Small intestine (tissue), 16 donors: ENCODE results near the gene PREP. TPM values are rescaled to one million over a fixed set of nuclear protein-coding genes. Genes with fewer than 3 reads are reported as not detected.

ENCODE experiments used
- DNase-seq, 2 donors: peaks; one replicate each; pipeline versions ENCODE4 v3.0.0 to v3.0.0-alpha.2; 2013
- FAIRE-seq: peaks from 2 replicates; lab custom pipeline; 2012; peaks lifted over from hg19 to GRCh38; lab: Jason Lieb, UNC
- H3K27ac ChIP-seq, 3 donors: one replicate each; pipeline ENCODE4 v1.5.1; 2013; ENCODE audit warnings: low read length in 2 of 3, mild to moderate bottlenecking in 2 of 3, control low read depth in 1 of 3, inconsistent platforms in 1 of 3, low read depth in 1 of 3, moderate library complexity in 1 of 3
- H3K27me3 ChIP-seq, 3 donors: one replicate each; pipeline ENCODE4 v1.6.1; 2013; ENCODE audit warnings: low read length in 3 of 3, inconsistent platforms in 1 of 3; ENCODE audit not compliant: control insufficient read depth in 3 of 3, insufficient read depth in 3 of 3
- H3K36me3 ChIP-seq, 3 donors: one replicate each; pipeline ENCODE4 v1.6.1; 2013; ENCODE audit warnings: low read length in 3 of 3, inconsistent platforms in 1 of 3, low read depth in 1 of 3, mild to moderate bottlenecking in 1 of 3, moderate library complexity in 1 of 3; ENCODE audit not compliant: control insufficient read depth in 3 of 3, insufficient read depth in 2 of 3
- H3K4me1 ChIP-seq, 3 donors: one replicate each; pipeline ENCODE4 v1.6.1; 2013; ENCODE audit warnings: low read length in 2 of 3, inconsistent platforms in 1 of 3, low read depth in 1 of 3, mild to moderate bottlenecking in 1 of 3, moderate library complexity in 1 of 3; ENCODE audit not compliant: control insufficient read depth in 3 of 3, insufficient read depth in 2 of 3
- H3K4me3 ChIP-seq, 3 donors: one replicate each; pipeline ENCODE4 v1.5.1; 2013; ENCODE audit warnings: low read length in 3 of 3, control low read depth in 1 of 3, inconsistent platforms in 1 of 3, low read depth in 1 of 3, mild to moderate bottlenecking in 1 of 3, moderate library complexity in 1 of 3
- H3K9me3 ChIP-seq, 2 donors: one replicate each; pipeline ENCODE4 v1.6.1; 2013; ENCODE audit warnings: low read depth in 1 of 2, low read length in 1 of 2; ENCODE audit not compliant: control insufficient read depth in 2 of 2, insufficient read depth in 1 of 2
- WGBS, 3 donors: extraction: QIAGEN DNeasy Blood & Tissue Kit; methylation state at CpG; one replicate each; pipeline ENCODE4 v1.1.7; 2013; 5-methylcytosine and 5-hydroxymethylcytosine counted together
- long read RNA-seq, 10 donors: transcript quantifications; one replicate each; lab custom pipeline, GENCODE V29; 2026
- polyA plus RNA-seq, 4 donors: library from polyadenylated mRNA; stranded (reverse) in 3 of 4; unstranded in 1 of 4; fragments of 200-250 nt in 3 of 4; fragments of 120-200 nt in 1 of 4; gene quantifications; one replicate each; pipeline versions ENCODE4 v1.2.1 to v1.2.3, GENCODE V29; 2013
- donor health status: healthy with polysubstance abuse.
- donor health status: control.
- donor health status: control.
- donor health status: Bipolar disorder and iron deficiency.
- donor health status: healthy.

Gene PREP
- 10 to 100 TPM; 26.5 to 48.8 (median 42.3) TPM for polyA plus RNA-seq
- long read RNA-seq, donor 1, transcript PREP-201 (15 exons, 2,905 nt) = major isoform, 13 of 36 reads
- long read RNA-seq, donor 1, partial matches to known transcripts = 13 of 36 reads
- long read RNA-seq, donor 1, other reads (novel, unspliced or antisense) = 10 of 36 reads
- long read RNA-seq, donor 2, partial matches to known transcripts = 0 of 4 reads
- long read RNA-seq, donor 2, other reads (novel, unspliced or antisense) = 0 of 4 reads
- long read RNA-seq, donor 3, partial matches to known transcripts = 0 of 3 reads
- long read RNA-seq, donor 3, other reads (novel, unspliced or antisense) = 0 of 3 reads
- long read RNA-seq, donor 4, partial matches to known transcripts = 0 of 1 reads
- long read RNA-seq, donor 4, other reads (novel, unspliced or antisense) = 0 of 1 reads
- long read RNA-seq, donor 5 = 0 reads
- long read RNA-seq, donor 6, partial matches to known transcripts = 0 of 4 reads
- long read RNA-seq, donor 6, other reads (novel, unspliced or antisense) = 0 of 4 reads
- long read RNA-seq, donor 7, transcript PREP-201 (15 exons, 2,905 nt) = major isoform, 11 of 11 reads
- long read RNA-seq, donor 7, partial matches to known transcripts = 0 of 11 reads
- long read RNA-seq, donor 7, other reads (novel, unspliced or antisense) = 0 of 11 reads
- long read RNA-seq, donor 8 = 0 reads
- long read RNA-seq, donor 9 = 0 reads
- long read RNA-seq, donor 10, transcript PREP-201 (15 exons, 2,905 nt) = major isoform, 11 of 11 reads
- long read RNA-seq, donor 10, partial matches to known transcripts = 0 of 11 reads
- long read RNA-seq, donor 10, other reads (novel, unspliced or antisense) = 0 of 11 reads

- Histone ChIP-seq H3K36me3 (no peaks in the 10 kb centered on the region), H3K27me3 (no peaks in the 10 kb centered on the region), H3K4me1 (peaks cover 16 to 28% (median 17%) of the 10 kb centered on the region in 3 donors), H3K4me3 (peak within 1 kb of the TSS; percentile 89 to 94 (median 91)), H3K27ac (peak within 1 kb of the TSS; percentile 81 to 89 (median 81)), H3K9me3 (no peaks in the 10 kb centered on the region)
- 1 to 4% (median 3%) methylated on average over 28 to 84 of the region's 84 CpGs for WGBS, 3 donors
- FAIRE-seq = no peak
- DNase-seq = peak; percentile 85 to 95
Measured at GRCh38 chr6:105402939-105403935, at the start of gene PREP. TSS of gene PREP (minus strand) at chr6:105403082. CDS start at chr6:105402891, 191 bp downstream.

DNA sequence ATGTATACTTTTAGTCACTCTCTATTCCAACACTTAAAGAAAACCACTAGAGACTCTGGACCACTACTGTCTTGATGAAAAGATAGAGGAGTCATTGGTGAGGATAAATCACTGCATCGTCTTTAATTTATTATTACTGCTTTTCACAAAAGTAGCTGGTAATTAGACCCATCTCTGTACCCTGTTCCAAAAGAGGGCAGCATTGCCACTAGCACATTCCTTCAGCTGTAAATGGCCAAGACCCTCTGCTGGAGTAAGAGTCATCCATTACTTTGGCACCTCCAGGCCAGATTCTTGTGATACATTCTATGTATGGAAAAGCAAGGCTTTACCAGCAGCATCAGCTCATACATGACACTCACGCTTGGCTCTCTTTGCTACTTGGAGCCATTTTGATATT is 49.5 kb upstream of the PREP start:
- FAIRE-seq (no peak), DNase-seq (no peak)
- WGBS, 3 donors = 95 to 98% (median 96%) methylated on average over 2 of the region's 2 CpGs
- H3K27ac ChIP-seq = no peak overlapping the region
- H3K4me3 ChIP-seq = no peak overlapping the region
- H3K36me3 ChIP-seq = no peaks in the 10 kb centered on the region
- H3K4me1 ChIP-seq = no peaks in the 10 kb centered on the region
- no peaks in the 10 kb centered on the region for H3K27me3 ChIP-seq
- peaks cover 0 to 4% of the 10 kb centered on the region in 2 donors for H3K9me3 ChIP-seq

DNA sequence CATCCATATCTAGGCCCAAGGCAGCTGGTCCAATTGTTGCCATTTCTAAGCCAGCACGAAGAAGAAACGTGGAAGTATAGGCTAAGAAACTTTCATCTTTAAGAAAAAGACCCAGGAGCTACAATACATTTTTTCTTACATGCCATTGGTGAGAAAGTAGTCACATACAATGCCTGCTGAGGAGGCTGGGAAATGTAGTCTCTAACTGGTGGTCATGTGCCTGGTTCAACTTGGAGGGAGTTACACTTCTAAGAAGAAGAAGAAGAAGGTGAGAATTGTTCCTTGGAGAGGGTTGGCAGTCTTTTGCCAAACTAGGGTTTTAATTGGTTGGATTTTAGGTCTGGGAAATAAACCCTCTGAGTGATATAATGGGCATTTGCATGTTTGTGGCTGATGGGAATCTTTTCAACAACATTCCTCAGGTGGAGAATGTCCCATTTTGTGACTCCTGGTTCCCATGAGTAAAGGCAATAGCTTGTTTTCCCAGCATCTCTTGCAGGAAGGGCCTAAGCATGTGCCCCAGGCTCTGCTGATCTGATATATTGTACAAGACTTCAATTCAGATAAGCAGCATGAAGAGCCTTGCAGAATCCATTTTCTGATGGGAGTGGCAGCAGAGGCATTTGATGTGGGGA is 47.0 kb upstream of the PREP start:
- no peak for DNase-seq
- Histone ChIP-seq H3K27ac (no peak overlapping the region), H3K4me3 (no peak overlapping the region), H3K27me3 (no peaks in the 10 kb centered on the region), H3K4me1 (no peaks in the 10 kb centered on the region), H3K36me3 (no peaks in the 10 kb centered on the region), H3K9me3 (no peaks in the 10 kb centered on the region)
- no peak for FAIRE-seq
- WGBS, 3 donors = 83 to 92% (median 86%) methylated on average over 2 of the region's 2 CpGs

DNA sequence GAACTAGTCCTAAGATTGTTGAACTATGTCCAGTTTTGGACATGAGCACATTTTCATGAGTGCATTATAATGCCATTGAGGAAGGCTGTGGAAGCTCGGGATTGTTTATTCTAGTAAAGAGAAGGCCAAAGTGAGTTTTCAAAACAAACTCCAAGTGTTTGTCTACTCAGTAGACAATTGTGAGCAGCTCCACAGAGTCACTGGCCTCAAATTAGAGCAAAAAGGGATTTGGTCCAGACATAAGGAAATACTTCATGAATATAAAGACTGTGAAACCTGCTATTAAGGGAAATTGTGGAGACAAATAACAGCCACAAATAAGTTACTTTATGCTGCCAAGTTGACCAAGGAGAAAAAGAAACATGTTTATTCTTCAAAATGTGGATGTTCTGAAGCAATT is 42.6 kb upstream of the PREP start:
- H3K4me3 ChIP-seq = no peak overlapping the region
- DNase-seq (no peak), FAIRE-seq (no peak)
- no peaks in the 10 kb centered on the region for H3K27me3 ChIP-seq
- no peaks in the 10 kb centered on the region for H3K36me3 ChIP-seq
- H3K9me3 ChIP-seq = peaks cover 0 to 5% of the 10 kb centered on the region in 2 donors
- no peak overlapping the region for H3K27ac ChIP-seq
- H3K4me1 ChIP-seq = no peaks in the 10 kb centered on the region
- 61 to 83% (median 83%) methylated on average over 1 of the region's 1 CpG for WGBS, 3 donors

DNA sequence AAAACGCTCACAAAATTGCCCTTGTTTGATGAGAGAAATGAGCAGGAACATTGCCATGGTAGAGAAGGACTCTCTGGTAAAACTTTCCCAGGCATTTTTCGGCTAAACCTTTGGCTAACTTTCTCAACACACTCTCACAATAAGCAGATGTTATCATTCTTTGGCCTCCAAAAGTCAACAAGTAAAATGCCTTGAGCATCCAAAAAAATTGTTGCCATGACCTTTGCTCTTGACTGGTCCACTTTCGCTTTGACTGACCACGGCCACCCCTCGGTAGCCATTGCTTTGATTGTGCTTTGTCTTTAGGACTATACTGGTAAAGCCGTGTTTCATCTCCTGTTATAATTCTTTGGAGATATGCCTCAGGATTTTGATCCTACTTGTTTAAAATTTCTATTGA is 41.1 kb upstream of the PREP start:
- Histone ChIP-seq H3K27ac (no peak overlapping the region), H3K9me3 (peaks cover 0 to 5% of the 10 kb centered on the region in 2 donors), H3K4me3 (no peak overlapping the region), H3K4me1 (no peaks in the 10 kb centered on the region), H3K27me3 (no peaks in the 10 kb centered on the region), H3K36me3 (no peaks in the 10 kb centered on the region)
- DNase-seq (no peak), FAIRE-seq (no peak)
- WGBS, 3 donors = 83 to 84% (median 83%) methylated on average over 6 of the region's 6 CpGs

GRCh38 chr6:105442369-105442768 is 39.5 kb upstream of the PREP start:
- WGBS, 3 donors = 75 to 84% (median 75%) methylated on average over 1 of the region's 1 CpG
- H3K4me1 ChIP-seq = no peaks in the 10 kb centered on the region
- H3K36me3 ChIP-seq = no peaks in the 10 kb centered on the region
- no peaks in the 10 kb centered on the region for H3K27me3 ChIP-seq
- H3K9me3 ChIP-seq = peaks cover 0 to 5% of the 10 kb centered on the region in 2 donors
- no peak for DNase-seq
- H3K27ac ChIP-seq = no peak overlapping the region
- no peak overlapping the region for H3K4me3 ChIP-seq
- no peak for FAIRE-seq

DNA sequence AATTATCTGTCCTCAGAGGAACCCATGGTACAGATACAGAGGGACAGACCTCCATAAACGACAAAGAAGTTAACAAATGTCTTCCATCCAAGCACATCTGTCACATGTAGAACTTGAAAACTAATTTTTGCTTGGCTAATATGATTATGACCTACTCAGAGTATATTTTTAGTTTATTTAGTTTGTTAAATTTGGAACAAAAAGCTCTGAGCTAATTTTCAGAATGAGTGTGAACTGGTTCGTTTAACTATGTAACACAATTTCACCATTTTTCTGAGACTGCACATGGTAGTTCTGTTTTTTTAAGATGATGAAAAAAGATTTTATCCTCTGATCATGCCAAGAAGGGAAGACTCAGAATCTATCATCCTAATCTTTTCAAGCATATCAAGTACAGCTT is 34.4 kb upstream of the PREP start:
- WGBS, 3 donors = 58 to 80% (median 62%) methylated on average over 2 of the region's 2 CpGs
- Histone ChIP-seq H3K4me1 (no peaks in the 10 kb centered on the region), H3K27ac (no peak overlapping the region), H3K4me3 (no peak overlapping the region), H3K36me3 (no peaks in the 10 kb centered on the region), H3K27me3 (no peaks in the 10 kb centered on the region), H3K9me3 (no peaks in the 10 kb centered on the region)
- DNase-seq (no peak), FAIRE-seq (no peak)
